MV-4-11 (cell line): ENCODE data around the gene ATP10A.

ENCODE experiments used
- DNase-seq: peaks from one replicate; lab custom pipeline; 2025; lab: John Stamatoyannopoulos, UW

The ATP10A gene

GRCh38 chr15:25863111-25863967 lies at the start of gene ATP10A:
Gene ATP10A, minus strand, starts transcription at chr15:25863327. Its CDS starts 231 bp downstream, at chr15:25863096.
- DNase-seq, result peak; percentile 73

DNA sequence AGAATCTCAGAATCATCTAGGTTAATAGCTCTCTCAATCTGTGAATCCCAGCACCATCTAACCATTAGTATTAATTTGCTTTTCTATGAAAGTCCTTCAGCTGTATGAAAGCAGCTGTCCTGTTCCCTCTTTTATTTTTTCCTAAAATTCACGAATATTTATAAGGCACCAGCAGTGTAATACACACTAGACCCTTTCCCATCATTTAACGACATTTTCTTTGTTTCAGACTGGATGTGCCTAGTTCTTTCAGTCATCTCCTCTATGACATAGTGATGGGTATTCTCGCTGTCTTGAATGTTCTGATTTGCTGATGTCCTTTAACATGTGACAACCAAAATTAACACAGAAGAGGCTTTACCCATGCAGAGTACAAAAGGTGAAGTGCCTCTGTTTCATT lies 48.9 kb upstream of the ATP10A start:
- no peak for DNase-seq

- no peak for DNase-seq
Measured at GRCh38 chr15:25910832-25911231, 47.7 kb upstream of the ATP10A start.

DNA sequence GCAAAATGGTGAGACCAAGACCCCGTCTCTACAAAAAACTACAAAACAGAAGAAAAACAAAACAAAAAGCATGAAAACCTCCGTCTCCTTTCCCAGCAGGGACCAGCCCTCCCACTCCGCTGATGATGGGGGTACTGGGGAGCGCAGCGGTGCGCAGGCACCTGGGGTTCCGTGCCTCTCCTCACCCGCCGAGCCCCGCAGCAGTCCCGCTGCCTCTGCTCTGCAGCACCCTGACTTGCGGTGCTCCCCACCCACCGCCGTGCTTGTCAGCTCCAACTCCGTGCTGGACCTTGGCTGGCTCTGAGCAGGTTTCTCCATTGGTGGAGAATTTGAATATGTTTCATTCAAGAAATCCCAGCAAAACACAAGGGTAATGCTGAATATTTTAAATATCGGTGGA lies 46.7 kb upstream of the ATP10A start:
- no peak for DNase-seq

DNA sequence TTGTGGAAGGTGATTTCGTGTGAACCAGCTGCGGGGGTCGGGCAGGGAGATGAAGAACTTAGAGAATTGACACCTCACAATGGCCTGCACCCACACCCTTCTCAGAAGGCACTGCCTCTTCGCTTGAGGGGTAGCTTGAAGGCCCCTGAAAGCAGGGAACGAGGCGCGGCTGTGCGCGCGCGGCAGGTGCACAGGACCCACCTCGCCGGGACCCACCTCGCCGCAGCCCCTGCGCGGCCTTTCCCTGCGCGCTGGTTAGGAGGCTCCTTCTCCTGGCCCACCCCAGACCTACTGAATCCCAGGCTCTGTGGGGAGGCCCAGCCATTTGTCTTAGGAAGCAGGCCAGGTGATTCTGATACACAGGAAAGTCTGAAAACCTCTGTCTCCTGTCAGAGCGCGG lies 46.2 kb upstream of the ATP10A start:
- no peak for DNase-seq

- peak; percentile 97 for DNase-seq
Measured at GRCh38 chr15:25905140-25905539, 42.0 kb upstream of the ATP10A start.

DNA sequence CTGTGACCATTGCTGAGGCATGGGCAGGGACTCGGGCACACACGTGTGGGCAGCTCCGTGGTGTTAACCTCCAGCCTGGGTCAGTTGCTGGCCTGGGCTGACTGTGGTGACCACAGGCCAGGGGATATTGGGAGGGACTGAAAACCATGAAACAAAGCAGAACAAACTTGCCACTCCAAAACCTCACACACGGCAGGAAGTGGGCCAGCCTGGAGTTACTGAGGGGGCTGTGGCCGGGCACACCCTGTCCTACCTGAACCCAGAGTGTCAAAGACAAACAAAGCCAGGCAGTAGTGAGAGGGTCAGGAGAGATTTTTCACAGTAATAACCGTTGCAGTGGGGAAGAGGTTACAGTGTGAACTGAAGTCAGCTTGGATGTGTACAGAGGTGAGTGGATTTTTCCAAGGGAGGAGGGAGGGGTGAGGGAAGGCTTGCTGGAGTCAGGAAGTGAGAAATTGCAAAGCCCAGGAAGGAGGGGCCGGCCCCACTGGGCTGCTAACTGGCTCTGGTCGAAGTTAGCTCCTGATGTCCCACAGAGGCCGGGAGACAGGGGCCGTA lies 40.0 kb upstream of the ATP10A start:
- DNase-seq, result peak; percentile 71

DNA sequence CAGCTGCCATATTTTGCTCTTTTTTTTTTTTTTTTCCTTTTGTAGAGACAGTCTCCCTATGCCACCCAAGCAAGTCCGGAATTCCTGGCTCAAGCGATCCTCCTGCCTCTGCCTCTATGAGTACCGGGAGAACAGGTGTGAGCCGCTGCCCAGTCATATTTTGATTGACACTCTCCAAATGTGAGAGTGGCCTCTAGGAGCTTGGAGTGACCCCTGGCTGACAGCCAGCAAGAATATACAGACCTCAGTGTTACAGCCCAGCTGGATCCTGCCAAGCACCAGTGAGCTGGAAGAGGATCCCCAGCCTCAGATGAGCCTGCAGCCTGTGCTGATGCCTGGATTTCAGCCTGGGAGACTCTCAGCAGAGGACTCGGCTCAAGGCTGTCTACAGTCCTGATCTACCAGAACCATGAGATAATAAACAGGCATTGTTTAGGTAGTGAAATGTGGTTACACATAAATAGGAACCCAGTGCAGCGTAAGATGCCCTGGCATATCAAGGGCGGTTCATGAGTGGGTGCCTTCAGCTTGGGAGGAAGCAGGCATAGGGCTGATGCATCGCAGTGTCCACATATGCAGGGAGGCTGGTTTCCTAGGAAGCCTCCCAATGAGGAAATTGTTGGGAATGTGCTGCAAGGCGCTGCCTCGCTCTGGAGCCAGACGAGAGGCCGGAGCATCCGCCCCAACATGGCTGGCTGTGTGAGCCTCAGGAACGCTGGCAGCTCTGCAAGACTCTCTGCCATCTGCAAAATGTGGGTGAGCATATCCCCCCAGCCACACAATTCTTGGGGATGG lies 38.9 kb upstream of the ATP10A start:
- DNase-seq, result no peak

DNA sequence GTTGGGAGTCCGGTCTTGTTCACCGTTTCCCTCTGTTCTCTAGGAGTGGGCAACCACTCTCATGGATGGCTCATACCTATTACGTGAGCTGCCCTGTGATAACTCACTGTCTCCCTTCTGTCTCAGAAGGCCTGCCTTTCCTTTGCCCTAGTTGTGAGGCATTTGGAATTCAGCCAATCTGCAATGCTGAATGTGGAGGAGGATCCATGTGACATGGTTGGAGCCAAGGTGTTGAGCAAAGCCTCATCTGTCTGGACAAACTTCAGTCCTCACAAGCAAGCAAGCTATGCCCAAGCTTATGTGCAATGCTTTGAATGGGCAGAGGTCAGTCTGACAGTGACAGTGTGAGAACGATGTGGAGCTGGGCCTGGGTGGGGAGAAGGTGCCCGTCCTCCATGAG lies 37.8 kb upstream of the ATP10A start:
- peak; percentile 2 for DNase-seq

GRCh38 chr15:25900431-25900830 lies 37.3 kb upstream of the ATP10A start:
- DNase-seq, result no peak

DNA sequence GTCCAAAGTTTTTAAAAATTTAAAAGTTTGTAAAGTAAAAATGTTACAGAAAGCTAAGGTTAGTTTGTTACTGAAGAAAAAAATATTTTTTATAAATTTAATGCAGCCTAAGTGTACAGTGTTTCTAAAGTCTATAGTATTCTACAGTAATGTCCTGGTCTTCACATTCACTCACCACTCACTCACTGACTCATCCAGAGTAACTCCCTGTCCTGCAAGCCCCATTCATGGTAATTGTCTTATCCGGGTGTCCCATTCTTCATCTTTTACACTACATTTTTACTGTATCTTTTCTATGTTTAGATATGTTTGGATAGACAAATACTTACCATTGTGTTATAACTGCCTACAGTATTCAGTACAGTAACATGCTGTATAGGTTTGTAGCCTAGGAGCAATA lies 36.7 kb upstream of the ATP10A start:
- DNase-seq, result no peak

- DNase-seq, result no peak
Measured at GRCh38 chr15:25897658-25898057, 34.5 kb upstream of the ATP10A start.

GRCh38 chr15:25894371-25894902 lies 31.3 kb upstream of the ATP10A start:
- DNase-seq, result no peak

GRCh38 chr15:25893596-25893995 lies 30.5 kb upstream of the ATP10A start:
- no peak for DNase-seq

DNA sequence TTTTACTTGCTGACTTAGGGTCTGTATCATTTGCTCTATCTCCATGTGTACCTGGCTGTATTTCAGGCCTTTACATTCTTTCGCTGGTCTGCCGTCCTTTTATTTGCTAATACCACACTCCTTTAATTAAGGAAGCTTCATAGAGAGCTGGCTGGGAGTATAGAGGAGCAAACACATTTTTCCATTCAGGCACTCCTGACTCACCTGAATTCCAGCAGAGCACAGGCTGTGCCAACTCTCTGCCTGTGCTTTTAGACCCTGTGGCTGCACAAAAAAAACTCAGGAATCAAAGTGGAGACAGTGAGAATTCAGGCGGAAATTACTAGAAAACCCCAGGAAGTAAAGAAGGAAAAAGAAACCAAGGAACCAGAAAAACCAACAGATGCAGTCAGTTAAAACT lies 29.0 kb upstream of the ATP10A start:
- no peak for DNase-seq

DNA sequence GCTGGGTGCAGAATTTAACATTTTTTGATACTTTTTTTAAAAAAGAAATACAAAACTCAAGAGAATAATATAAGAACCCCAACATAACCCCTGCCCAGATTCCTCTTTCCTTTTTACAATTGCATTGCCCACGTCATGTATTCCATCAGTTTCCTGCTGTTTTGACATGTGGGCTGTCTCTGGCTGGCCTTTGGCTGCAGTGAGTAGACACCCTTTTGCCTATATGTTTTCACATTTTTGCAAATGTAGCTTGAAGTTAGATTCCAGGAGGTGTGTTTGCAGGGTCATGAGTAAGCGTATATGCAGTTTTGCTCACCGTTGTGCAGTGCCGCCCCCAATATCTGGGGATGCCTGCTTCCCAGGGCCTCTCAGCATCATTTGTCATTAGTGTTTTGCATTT lies 28.0 kb upstream of the ATP10A start:
- DNase-seq, result no peak

DNA sequence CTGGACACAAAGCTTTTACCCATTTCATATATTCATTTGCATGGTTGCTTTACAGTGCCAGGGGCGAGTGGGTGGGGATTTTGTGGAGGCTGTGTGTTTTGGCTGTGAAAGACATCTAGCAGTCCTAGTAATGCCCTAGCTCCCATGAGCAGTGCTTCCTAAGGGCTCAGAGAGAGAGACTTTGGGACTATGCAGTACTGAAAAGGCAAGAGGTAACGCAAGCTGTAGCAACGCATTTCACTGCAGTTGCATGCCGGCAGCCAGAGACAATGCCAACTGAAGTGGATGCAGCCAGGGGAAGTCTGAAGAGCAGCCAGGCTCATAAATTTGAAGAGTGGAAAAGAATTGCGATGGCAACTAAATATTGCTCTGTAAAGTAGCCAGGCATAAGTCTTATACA lies 27.4 kb upstream of the ATP10A start:
- no peak for DNase-seq

GRCh38 chr15:25887870-25888269 lies 24.7 kb upstream of the ATP10A start:
- DNase-seq, result no peak

GRCh38 chr15:25886498-25887140 lies 23.5 kb upstream of the ATP10A start:
- DNase-seq, result peak; percentile 71

GRCh38 chr15:25884370-25884769 lies 21.2 kb upstream of the ATP10A start:
- DNase-seq, result no peak

GRCh38 chr15:25883463-25884259 lies 20.5 kb upstream of the ATP10A start:
- no peak for DNase-seq
